MM.1S (cell line): ENCODE measurements around the gene ARHGEF2.

Experiments
- DNase-seq: peaks from one replicate; pipeline ENCODE4 v3.0.0-alpha.2; 2015
- H2AFZ ChIP-seq: fragments of 300-600 bp; sonication (generic); 2 replicates; pipeline ENCODE4 v1.6.0; 2016; ENCODE audit warnings: antibody characterized with exemption, low read length
- H3F3A ChIP-seq: fragments of 300-600 bp; sonication (generic); 2 replicates; pipeline ENCODE4 v1.6.1; 2016; ENCODE audit warnings: mild to moderate bottlenecking, antibody characterized with exemption, low read length, moderate library complexity, mixed read lengths; ENCODE audit not compliant: insufficient read depth
- H3K27ac ChIP-seq: fragments of 300-600 bp; sonication (generic); 2 replicates; pipeline ENCODE4 v1.5.1; 2016; ENCODE audit warnings: mild to moderate bottlenecking, low read length
- H3K27me3 ChIP-seq: fragments of 300-600 bp; sonication (generic); replicated peaks from 2 replicates; pipeline ENCODE4 v1.6.0; 2016; ENCODE audit warnings: low read length; ENCODE audit not compliant: insufficient read depth
- H3K36me3 ChIP-seq: fragments of 300-600 bp; sonication (generic); replicated peaks from 2 replicates; pipeline ENCODE4 v1.6.1; 2016; ENCODE audit warnings: mild to moderate bottlenecking, low read length, mixed read lengths; ENCODE audit not compliant: insufficient read depth
- H3K4me1 ChIP-seq: fragments of 300-600 bp; sonication (generic); 2 replicates; pipeline ENCODE4 v1.6.1; 2016; ENCODE audit warnings: low read length, mixed read lengths
- H3K4me2 ChIP-seq: fragments of 300-600 bp; sonication (generic); 2 replicates; pipeline ENCODE4 v1.6.0; 2016; ENCODE audit warnings: low read depth, low read length
- H3K4me3 ChIP-seq: fragments of 300-600 bp; sonication (generic); 2 replicates; pipeline ENCODE4 v1.5.1; 2016; ENCODE audit warnings: low read length, mixed read lengths
- H3K79me2 ChIP-seq: fragments of 300-600 bp; sonication (generic); 2 replicates; pipeline ENCODE4 v1.6.1; 2016; ENCODE audit warnings: mixed run types, low read length, mixed read lengths
- H3K9ac ChIP-seq: fragments of 300-600 bp; sonication (generic); 2 replicates; pipeline ENCODE4 v1.6.1; 2016; ENCODE audit warnings: low read length, mixed read lengths
- H3K9me2 ChIP-seq: fragments of 300-600 bp; sonication (generic); replicated peaks from 2 replicates; pipeline ENCODE4 v1.6.1; 2016; ENCODE audit warnings: mild to moderate bottlenecking, low read length, mixed read lengths; ENCODE audit not compliant: insufficient read depth
- H3K9me3 ChIP-seq: fragments of 300-600 bp; sonication (generic); replicated peaks from 2 replicates; pipeline ENCODE4 v1.6.1; 2016; ENCODE audit warnings: mild to moderate bottlenecking, low read length, mixed read lengths; ENCODE audit not compliant: insufficient read depth
- H4K20me1 ChIP-seq: fragments of 300-600 bp; sonication (generic); 2 replicates; pipeline ENCODE4 v1.6.1; 2016; ENCODE audit warnings: mild to moderate bottlenecking, low read length, moderate library complexity, mixed read lengths; ENCODE audit not compliant: insufficient read depth
- CTCF ChIP-seq: fragments of 300-600 bp; sonication (generic); IDR thresholded peaks from 2 replicates; pipeline ENCODE4 v1.5.1; 2016; ENCODE audit warnings: antibody characterized with exemption, low read length, mixed read lengths
- EZH2 ChIP-seq: fragments of 300-600 bp; sonication (generic); optimal IDR thresholded peaks from 2 replicates; pipeline ENCODE3; 2017; ENCODE audit warnings: low read depth, mild to moderate bottlenecking, antibody characterized with exemption, low read length, mixed read lengths
- EZH2phosphoT487 ChIP-seq: fragments of 300-600 bp; sonication (generic); IDR thresholded peaks from 2 replicates; pipeline ENCODE4 v1.6.1; 2018; ENCODE audit warnings: antibody characterized with exemption, low read length

The ARHGEF2 gene

GRCh38 chr1:155976913-155977689 is 1.2 kb downstream of the ARHGEF2 start:
- no peaks in the 10 kb centered on the region for H3K9me2 ChIP-seq
- H3K9ac ChIP-seq: peak overlapping the region; percentile 87
- H3K4me2 ChIP-seq: peak overlapping the region; percentile 94
- H3K79me2 ChIP-seq: peaks cover 95% of the 10 kb centered on the region
- peak; percentile 55 for DNase-seq
- H3K4me1 ChIP-seq: peaks cover 49% of the 10 kb centered on the region
- peaks cover 65% of the 10 kb centered on the region for H3F3A ChIP-seq
- H3K27me3 ChIP-seq: no peaks in the 10 kb centered on the region
- no peaks in the 10 kb centered on the region for H3K36me3 ChIP-seq
- peaks cover 34% of the 10 kb centered on the region for H4K20me1 ChIP-seq
- no peak overlapping the region for H2AFZ ChIP-seq
- H3K27ac ChIP-seq: peak overlapping the region; percentile 93
- TF ChIP-seq CTCF: no peak
- TF ChIP-seq EZH2phosphoT487: no peak
- no peak for TF ChIP-seq EZH2
- H3K9me3 ChIP-seq: no peaks in the 10 kb centered on the region
- peak overlapping the region; percentile 84 for H3K4me3 ChIP-seq

GRCh38 chr1:155976062-155976912 is 2.1 kb downstream of the ARHGEF2 start:
- H3K79me2 ChIP-seq: peaks cover 95% of the 10 kb centered on the region
- peaks cover 61% of the 10 kb centered on the region for H3F3A ChIP-seq
- peak; percentile 83 for DNase-seq
- no peaks in the 10 kb centered on the region for H3K27me3 ChIP-seq
- TF ChIP-seq EZH2phosphoT487 (no peak), CTCF (no peak), EZH2 (no peak)
- no peak overlapping the region for H2AFZ ChIP-seq
- peak overlapping the region; percentile 87 for H3K9ac ChIP-seq
- H3K9me3 ChIP-seq: no peaks in the 10 kb centered on the region
- H3K36me3 ChIP-seq: no peaks in the 10 kb centered on the region
- H4K20me1 ChIP-seq: peaks cover 37% of the 10 kb centered on the region
- H3K27ac ChIP-seq: peak overlapping the region; percentile 93
- H3K4me1 ChIP-seq: peaks cover 44% of the 10 kb centered on the region
- peak overlapping the region; percentile 84 for H3K4me3 ChIP-seq
- H3K9me2 ChIP-seq: no peaks in the 10 kb centered on the region
- peak overlapping the region; percentile 94 for H3K4me2 ChIP-seq

DNA sequence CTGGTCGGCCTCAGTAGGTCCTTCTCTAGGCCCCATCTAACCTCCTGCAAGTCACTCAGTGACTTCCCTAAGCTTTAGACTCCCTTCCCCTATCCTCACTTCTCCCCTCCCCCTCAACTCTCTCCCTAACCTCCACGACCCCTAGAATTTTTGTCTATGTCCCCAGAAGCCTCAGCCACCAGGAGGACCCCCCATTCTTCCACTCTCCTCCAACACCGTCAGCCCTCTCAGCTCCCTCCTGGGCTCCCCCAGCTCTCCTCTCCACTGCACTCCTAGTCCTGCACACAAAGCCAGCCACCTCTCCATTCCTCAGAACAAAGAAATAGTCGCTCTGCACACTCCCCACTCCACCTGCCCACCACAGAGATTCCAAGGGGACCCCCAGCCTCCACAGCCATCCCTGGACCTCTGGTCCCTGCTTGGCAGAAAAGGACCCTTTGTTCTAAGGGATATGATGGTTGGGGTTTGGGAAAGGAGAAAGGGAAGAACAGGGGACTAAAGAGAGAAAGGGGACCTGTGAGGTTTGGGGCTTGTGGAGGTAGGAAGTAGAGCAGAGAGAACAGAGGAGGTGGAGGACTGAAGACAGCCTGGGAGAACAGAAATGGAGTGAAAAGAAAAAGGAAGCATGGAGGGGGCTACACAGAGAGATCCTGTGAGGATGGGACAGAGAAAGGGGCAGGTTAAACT is 2.8 kb downstream of the ARHGEF2 start:
- no peaks in the 10 kb centered on the region for H3K36me3 ChIP-seq
- H3K4me3 ChIP-seq: peak overlapping the region; percentile 84
- H3K4me1 ChIP-seq: peaks cover 43% of the 10 kb centered on the region
- peaks cover 44% of the 10 kb centered on the region for H4K20me1 ChIP-seq
- H3K9me3 ChIP-seq: no peaks in the 10 kb centered on the region
- TF ChIP-seq EZH2 (no peak), CTCF (no peak), EZH2phosphoT487 (no peak)
- no peak overlapping the region for H2AFZ ChIP-seq
- H3K9me2 ChIP-seq: no peaks in the 10 kb centered on the region
- H3K27ac ChIP-seq: peak overlapping the region; percentile 93; the same call in 1 of the 2 replicates
- peaks cover 95% of the 10 kb centered on the region for H3K79me2 ChIP-seq
- H3F3A ChIP-seq: peaks cover 60% of the 10 kb centered on the region
- H3K4me2 ChIP-seq: peak overlapping the region; percentile 94
- DNase-seq: no peak
- H3K9ac ChIP-seq: peak overlapping the region; percentile 87; the same call in 1 of the 2 replicates
- H3K27me3 ChIP-seq: no peaks in the 10 kb centered on the region
